BLaER1 treated with 17β-estradiol and CSF1 and Interleukin-3, amounts not matched to agents 10 nM and 100 nM (cell line): ENCODE measurements around the gene MEGF6.

Experiments used
- H3K27ac ChIP-seq, 11 experiments: shearing (Covaris generic); formaldehyde crosslinking; 2 replicates each; pipeline ENCODE4 v1.8.1; 2022
- H3K27me3 ChIP-seq, 11 experiments: shearing (Covaris generic); formaldehyde crosslinking; 2 replicates each; pipeline ENCODE4 v1.8.1; 2022
- H3K36me3 ChIP-seq, 11 experiments: shearing (Covaris generic); formaldehyde crosslinking; 2 replicates each; pipeline ENCODE4 v1.8.1; 2022
- H3K4me1 ChIP-seq, 10 experiments: shearing (Covaris generic); formaldehyde crosslinking; 2 replicates each; pipeline ENCODE4 v1.8.1; 2022
- H3K4me2 ChIP-seq, 11 experiments: shearing (Covaris generic); formaldehyde crosslinking; 2 replicates each; pipeline ENCODE4 v1.8.1; 2022
- H3K4me3 ChIP-seq, 10 experiments: shearing (Covaris generic); formaldehyde crosslinking; 2 replicates each; pipeline ENCODE4 v1.8.1; 2022
- H3K9ac ChIP-seq, 11 experiments: shearing (Covaris generic); formaldehyde crosslinking; 2 replicates each; pipeline ENCODE4 v1.8.1; 2022
- H3K9me3 ChIP-seq, 11 experiments: shearing (Covaris generic); formaldehyde crosslinking; replicated peaks in 1 of 11; 2 replicates each; pipeline ENCODE4 v1.8.1; 2022
- H4K20me1 ChIP-seq, 11 experiments: shearing (Covaris generic); formaldehyde crosslinking; 2 replicates each; pipeline ENCODE4 v1.8.1; 2022
- Cebpa-rat ChIP-seq, 11 experiments: shearing (Covaris generic); IDR thresholded peaks; 2 replicates each; pipeline ENCODE4 v1.8.1; 2022

The MEGF6 gene

DNA sequence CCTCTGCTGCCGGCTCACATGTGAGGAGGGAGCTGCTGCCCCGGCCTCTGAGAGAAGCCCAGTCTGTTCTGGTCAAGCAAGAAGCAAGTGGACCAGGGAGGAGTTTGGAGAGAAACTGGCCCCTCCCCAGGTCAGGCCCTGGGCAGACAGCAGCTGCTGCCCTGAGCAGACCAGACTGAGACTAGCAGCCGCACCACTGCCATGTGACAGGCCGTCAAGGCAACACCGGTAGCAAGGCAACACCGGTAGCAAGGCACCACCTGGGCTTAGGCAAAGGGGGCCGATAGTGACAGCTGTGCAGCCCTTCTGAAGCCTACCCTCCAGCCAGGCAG lies 106.5 kb downstream of the MEGF6 start:
- Histone ChIP-seq H3K9ac (no peak overlapping the region), H3K36me3 (peaks cover 0 to 60% (median 8%) of the 10 kb centered on the region in 11 experiments; a peak in 9 of 22 replicates)

DNA sequence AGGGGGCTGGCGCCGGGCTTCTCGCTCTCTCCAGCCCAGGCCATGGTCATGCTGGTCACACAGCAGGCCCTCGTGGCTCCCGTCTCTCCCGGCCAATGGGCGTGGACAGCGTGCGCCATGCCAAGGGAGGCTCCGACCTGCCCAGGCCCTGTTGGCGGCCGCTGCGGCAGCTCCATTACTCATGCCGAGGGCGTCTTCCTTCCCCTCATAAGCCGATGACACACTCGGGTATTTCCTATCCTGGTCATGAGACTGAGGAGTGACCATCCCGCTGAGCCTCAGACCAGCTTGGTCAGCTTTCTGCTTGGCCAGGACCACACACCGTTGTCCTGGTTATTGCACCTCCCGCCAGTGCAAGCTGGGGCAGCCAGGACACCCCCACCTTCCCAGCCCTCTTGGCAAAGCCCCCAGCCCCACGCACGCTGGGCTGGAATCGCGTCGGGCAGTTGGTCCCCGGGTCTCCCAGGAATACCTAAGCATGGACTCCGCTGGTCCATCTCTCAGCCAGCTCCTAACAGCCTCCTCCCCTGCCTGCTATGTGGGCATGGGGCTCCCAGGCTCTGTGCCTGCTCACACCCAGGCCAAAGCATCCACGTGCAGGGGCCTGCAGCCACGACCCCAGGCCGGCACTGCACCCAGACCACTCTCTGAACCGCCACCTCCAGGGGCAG lies 107.0 kb downstream of the MEGF6 start:
- no peak for TF ChIP-seq Cebpa-rat (IDR thresholded peaks at IDR 0.05)
- H3K4me3 ChIP-seq, result no peak overlapping the region
- no peaks in the 10 kb centered on the region for H3K9me3 ChIP-seq
- H3K9ac ChIP-seq, result no peak overlapping the region
- peaks cover 0 to 100% (median 89%) of the 10 kb centered on the region in 11 experiments; a peak in 18 of 22 replicates for H4K20me1 ChIP-seq
- H3K4me1 ChIP-seq, result peaks cover 10 to 40% (median 21%) of the 10 kb centered on the region in 10 experiments; a peak in 19 of 20 replicates
- no peak overlapping the region; a peak in 2 of 22 replicates for H3K27ac ChIP-seq
- H3K27me3 ChIP-seq, result no peaks in the 10 kb centered on the region
- H3K36me3 ChIP-seq, result peaks cover 0 to 65% (median 8%) of the 10 kb centered on the region in 11 experiments; a peak in 9 of 22 replicates
- H3K4me2 ChIP-seq, result peak overlapping the region in 3 of 11 experiments; percentile 18 to 61 (median 51); a peak in 5 of 22 replicates

More for the DNA sequence above, 106.5 kb downstream of the MEGF6 start:
- H3K4me2 ChIP-seq, result peak overlapping the region in 2 of 11 experiments; percentile 51 to 61; a peak in 4 of 22 replicates
- peaks cover 0 to 100% (median 85%) of the 10 kb centered on the region in 11 experiments; a peak in 20 of 22 replicates for H4K20me1 ChIP-seq
- no peaks in the 10 kb centered on the region for H3K27me3 ChIP-seq
- peaks cover 10 to 36% (median 20%) of the 10 kb centered on the region in 10 experiments; a peak in 19 of 20 replicates for H3K4me1 ChIP-seq
- H3K9me3 ChIP-seq, result no peaks in the 10 kb centered on the region
- H3K27ac ChIP-seq, result no peak overlapping the region; a peak in 2 of 22 replicates
- H3K4me3 ChIP-seq, result no peak overlapping the region
- no peak for TF ChIP-seq Cebpa-rat (IDR thresholded peaks at IDR 0.05)

DNA sequence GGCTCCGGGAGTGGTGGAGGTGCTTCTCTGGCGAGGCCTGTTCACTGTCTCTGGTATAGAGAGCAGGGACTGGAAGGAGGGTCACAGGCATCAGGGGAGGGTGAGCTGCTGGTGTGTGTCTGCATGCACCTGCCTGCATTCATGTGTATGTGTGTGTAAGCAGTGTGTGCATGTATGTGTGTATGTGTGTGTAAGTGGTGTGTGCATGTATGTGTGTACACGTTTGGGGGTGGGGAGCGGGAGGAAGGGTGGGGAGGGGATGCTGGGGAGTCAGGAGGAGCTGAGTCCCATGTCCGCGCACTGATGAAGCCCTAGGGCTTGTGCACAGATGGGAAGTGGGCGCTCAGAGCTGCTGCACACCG lies 107.8 kb downstream of the MEGF6 start:
- H3K27me3 ChIP-seq, result no peaks in the 10 kb centered on the region
- H3K9ac ChIP-seq, result no peak overlapping the region
- peaks cover 0 to 100% (median 90%) of the 10 kb centered on the region in 11 experiments; a peak in 18 of 22 replicates for H4K20me1 ChIP-seq
- no peak overlapping the region for H3K4me3 ChIP-seq
- no peak overlapping the region for H3K27ac ChIP-seq
- TF ChIP-seq Cebpa-rat (IDR thresholded peaks at IDR 0.05), result no peak
- no peaks in the 10 kb centered on the region for H3K9me3 ChIP-seq
- H3K4me2 ChIP-seq, result peak overlapping the region in 2 of 11 experiments; percentile 51 to 61; a peak in 3 of 22 replicates
- peaks cover 0 to 63% (median 5%) of the 10 kb centered on the region in 11 experiments; a peak in 9 of 22 replicates for H3K36me3 ChIP-seq
- peaks cover 17 to 48% (median 28%) of the 10 kb centered on the region in 10 experiments for H3K4me1 ChIP-seq

DNA sequence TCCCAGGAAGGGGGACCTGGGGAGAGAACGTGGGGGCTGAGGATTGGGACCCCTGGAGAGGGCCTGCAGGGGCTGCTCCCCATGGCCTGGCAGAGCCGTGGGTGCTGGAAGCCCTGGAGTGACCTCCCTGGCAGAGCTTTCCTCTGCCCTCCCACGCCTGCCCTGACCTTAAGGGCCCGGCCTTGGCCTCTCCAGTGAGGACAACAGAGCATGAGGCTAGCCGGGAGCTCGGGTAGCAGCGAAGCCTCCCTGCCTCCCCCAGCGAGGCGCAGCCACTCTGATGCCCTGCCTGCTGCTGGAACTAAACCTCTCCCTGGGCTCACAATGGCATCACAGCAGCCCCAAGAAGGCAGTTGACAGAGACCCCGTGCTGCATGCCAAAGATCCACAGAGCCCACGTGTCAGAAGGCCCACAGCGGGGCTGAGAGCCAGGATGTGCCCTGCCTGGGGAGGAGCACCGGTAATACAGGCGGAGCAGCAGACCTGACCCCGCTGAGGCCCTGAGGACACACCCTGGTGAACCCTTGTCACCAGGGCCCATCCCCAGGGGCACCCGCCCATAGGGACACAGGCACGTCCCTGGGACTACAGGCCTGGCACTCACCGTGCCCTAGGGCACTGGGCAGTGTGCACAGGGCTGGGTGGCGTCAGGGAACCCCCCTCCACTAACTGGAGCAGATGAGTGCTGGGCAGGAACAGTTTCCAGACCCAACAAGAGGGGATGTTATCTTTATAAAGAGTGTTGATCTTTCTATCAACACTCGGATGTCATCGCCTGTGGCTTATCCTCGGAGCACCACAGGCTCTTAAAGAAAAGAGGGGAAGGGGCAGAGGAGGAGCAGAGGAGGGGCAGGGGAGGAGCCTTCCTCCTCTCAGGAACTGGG lies 108.4 kb downstream of the MEGF6 start:
- peaks cover 23 to 54% (median 32%) of the 10 kb centered on the region in 10 experiments for H3K4me1 ChIP-seq
- H3K9ac ChIP-seq, result no peak overlapping the region
- peak overlapping the region in 2 of 11 experiments; percentile 9 to 13; a peak in 3 of 22 replicates for H3K4me2 ChIP-seq
- peaks cover 0 to 57% (median 3%) of the 10 kb centered on the region in 11 experiments; a peak in 9 of 22 replicates for H3K36me3 ChIP-seq
- H3K27me3 ChIP-seq, result no peaks in the 10 kb centered on the region
- TF ChIP-seq Cebpa-rat (IDR thresholded peaks at IDR 0.05), result no peak
- no peak overlapping the region for H3K27ac ChIP-seq
- no peak overlapping the region for H3K4me3 ChIP-seq
- no peaks in the 10 kb centered on the region for H3K9me3 ChIP-seq
- peaks cover 0 to 100% (median 90%) of the 10 kb centered on the region in 11 experiments; a peak in 18 of 22 replicates for H4K20me1 ChIP-seq

DNA sequence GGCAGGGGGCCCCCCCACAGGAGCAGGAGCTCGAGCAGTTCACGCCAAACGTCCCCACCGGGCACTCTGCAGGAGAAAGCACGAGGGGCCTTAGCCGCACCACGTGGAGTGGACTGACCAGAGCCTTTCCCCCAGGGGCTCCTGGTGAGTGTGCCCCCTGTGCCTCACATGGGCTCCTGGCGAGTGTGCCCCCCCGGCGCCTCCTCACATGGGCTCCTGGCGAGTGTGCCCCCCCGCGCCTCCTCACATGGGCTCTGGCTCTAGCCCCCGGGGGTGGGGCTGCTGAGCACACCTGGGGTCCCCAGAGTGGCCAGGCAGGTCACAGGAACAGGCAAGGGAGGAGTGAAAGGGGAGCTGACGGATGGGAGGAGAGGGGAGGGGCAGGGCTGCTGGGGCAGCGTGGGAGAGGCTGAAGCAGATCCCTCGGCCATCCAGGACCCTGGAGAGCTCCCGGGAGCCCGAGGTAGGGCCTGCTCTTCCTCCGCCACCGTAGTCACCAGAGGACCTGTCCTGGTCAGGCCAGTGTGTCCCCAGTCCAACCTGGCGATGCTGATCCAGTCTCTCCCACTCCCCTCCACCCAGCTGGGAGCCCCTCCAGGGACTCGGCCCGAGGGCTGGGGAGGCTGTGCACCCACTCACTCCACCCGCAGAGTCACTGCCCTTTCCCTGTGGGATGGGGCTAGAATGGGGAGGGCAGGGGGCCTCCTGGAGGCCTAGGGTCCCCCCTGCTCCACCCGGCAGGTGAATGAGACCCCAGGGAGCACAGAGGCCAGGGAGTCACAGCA lies 109.3 kb downstream of the MEGF6 start:
- H3K4me1 ChIP-seq, result peaks cover 29 to 62% (median 39%) of the 10 kb centered on the region in 10 experiments
- no peak overlapping the region for H3K27ac ChIP-seq
- H3K4me2 ChIP-seq, result peak overlapping the region in 7 of 11 experiments; percentile 31 to 70 (median 61); a peak in 16 of 22 replicates
- H3K9me3 ChIP-seq, result no peaks in the 10 kb centered on the region
- TF ChIP-seq Cebpa-rat (IDR thresholded peaks at IDR 0.05), result no peak
- peaks cover 0 to 100% (median 92%) of the 10 kb centered on the region in 11 experiments; a peak in 18 of 22 replicates for H4K20me1 ChIP-seq
- H3K4me3 ChIP-seq, result no peak overlapping the region
- H3K27me3 ChIP-seq, result no peaks in the 10 kb centered on the region
- peaks cover 0 to 49% (median 0%) of the 10 kb centered on the region in 11 experiments; a peak in 3 of 22 replicates for H3K36me3 ChIP-seq
- H3K9ac ChIP-seq, result 0 out of 22 replicates have a peak overlapping the region, but pooled peaks of 1 of the 11 experiments have one; percentile 9

DNA sequence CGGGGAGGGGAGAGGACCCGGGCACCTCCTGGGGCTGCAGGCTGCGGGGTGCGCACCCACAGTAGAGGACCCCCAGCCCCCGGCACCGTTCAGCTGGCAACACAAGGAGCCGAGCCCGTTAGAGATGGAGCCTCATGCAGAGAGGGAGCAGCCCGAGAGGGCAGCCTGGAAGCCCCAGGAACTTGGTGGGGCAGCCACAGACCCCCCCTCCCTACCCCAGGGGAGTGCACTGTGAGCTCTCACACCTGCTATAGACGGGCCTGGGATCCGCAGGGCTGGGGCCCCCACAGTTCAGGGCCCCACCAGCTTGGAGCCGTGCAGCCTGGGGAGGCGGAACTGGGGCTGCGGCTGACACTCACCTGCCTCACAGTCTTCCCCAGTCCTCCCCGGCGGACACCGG lies 109.9 kb downstream of the MEGF6 start:
- Histone ChIP-seq H3K27me3 (no peaks in the 10 kb centered on the region), H3K9me3 (no peaks in the 10 kb centered on the region), H3K36me3 (peaks cover 0 to 43% (median 0%) of the 10 kb centered on the region in 11 experiments; a peak in 3 of 22 replicates), H3K4me1 (peaks cover 35 to 68% (median 45%) of the 10 kb centered on the region in 10 experiments), H3K27ac (no peak overlapping the region), H4K20me1 (peaks cover 0 to 100% (median 92%) of the 10 kb centered on the region in 11 experiments; a peak in 17 of 22 replicates), H3K4me2 (peak overlapping the region in 7 of 11 experiments; percentile 31 to 70 (median 61); a peak in 15 of 22 replicates), H3K4me3 (no peak overlapping the region), H3K9ac (0 out of 22 replicates have a peak overlapping the region, but pooled peaks of 1 of the 11 experiments have one; percentile 9)
- no peak for TF ChIP-seq Cebpa-rat (IDR thresholded peaks at IDR 0.05)

DNA sequence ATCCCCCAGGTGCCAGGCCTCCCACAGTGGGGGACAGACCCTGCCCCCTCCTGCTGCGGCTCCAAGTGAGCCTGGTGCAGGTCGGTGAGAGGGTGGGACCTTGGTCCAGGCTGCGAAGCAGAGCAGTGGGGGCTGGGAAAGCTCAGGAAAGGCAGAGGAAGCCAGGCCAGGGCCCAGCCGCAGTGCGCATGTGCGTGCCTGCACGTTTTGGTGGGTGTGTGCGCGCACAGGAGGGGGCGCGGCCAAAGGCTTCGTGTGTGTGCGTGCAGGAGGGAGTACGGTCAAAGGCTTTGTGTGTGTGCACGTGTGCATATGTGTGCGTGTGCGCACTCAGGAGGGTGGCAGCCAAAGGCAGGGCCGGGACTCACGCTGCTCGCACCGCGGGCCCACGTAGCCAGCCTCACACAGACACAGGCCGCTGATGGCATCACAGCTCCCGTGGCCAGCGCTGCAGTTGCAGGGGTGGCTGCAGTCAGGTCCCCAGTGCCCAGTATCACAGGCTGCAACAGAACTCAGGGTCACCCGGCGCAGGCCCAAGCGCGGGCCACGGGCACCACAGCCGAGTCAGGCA lies 111.0 kb downstream of the MEGF6 start:
- no peaks in the 10 kb centered on the region for H3K27me3 ChIP-seq
- H3K36me3 ChIP-seq, result peaks cover 0 to 38% (median 0%) of the 10 kb centered on the region in 11 experiments; a peak in 4 of 22 replicates
- no peak overlapping the region for H3K9ac ChIP-seq
- H3K27ac ChIP-seq, result no peak overlapping the region
- no peaks in the 10 kb centered on the region for H3K9me3 ChIP-seq
- H3K4me1 ChIP-seq, result peaks cover 46 to 79% (median 56%) of the 10 kb centered on the region in 10 experiments
- peaks cover 0 to 100% (median 94%) of the 10 kb centered on the region in 11 experiments; a peak in 18 of 22 replicates for H4K20me1 ChIP-seq
- H3K4me2 ChIP-seq, result peak overlapping the region in 3 of 11 experiments; percentile 61 to 70 (median 68); a peak in 6 of 22 replicates
- TF ChIP-seq Cebpa-rat (IDR thresholded peaks at IDR 0.05), result no peak
- no peak overlapping the region for H3K4me3 ChIP-seq
